Measurements from ENCODE around the gene MAL.

DNA sequence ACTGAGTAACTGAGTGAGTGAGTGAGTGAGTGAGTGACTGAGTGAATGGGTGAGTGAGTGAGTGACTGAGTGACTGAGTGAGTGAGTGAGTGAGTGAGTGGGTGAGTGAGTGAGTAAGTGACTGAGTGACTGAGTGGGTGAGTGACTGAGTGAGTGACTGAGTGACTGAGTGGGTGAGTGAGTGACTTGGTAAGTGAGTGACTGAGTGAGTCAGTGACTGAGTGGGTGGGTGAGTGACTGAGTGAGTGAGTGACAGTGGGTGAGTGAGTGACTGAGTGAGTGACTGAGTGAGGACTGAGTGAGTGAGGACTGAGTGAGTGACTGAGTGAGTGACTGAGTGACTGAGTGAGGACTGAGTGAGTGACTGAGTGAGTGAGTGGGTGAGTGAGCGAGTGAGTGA is 13.9 kb downstream of the MAL start:
- TF ChIP-seq, protein P1, sequence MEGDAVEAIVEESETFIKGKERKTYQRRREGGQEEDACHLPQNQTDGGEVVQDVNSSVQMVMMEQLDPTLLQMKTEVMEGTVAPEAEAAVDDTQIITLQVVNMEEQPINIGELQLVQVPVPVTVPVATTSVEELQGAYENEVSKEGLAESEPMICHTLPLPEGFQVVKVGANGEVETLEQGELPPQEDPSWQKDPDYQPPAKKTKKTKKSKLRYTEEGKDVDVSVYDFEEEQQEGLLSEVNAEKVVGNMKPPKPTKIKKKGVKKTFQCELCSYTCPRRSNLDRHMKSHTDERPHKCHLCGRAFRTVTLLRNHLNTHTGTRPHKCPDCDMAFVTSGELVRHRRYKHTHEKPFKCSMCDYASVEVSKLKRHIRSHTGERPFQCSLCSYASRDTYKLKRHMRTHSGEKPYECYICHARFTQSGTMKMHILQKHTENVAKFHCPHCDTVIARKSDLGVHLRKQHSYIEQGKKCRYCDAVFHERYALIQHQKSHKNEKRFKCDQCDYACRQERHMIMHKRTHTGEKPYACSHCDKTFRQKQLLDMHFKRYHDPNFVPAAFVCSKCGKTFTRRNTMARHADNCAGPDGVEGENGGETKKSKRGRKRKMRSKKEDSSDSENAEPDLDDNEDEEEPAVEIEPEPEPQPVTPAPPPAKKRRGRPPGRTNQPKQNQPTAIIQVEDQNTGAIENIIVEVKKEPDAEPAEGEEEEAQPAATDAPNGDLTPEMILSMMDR (IDR thresholded peaks at IDR 0.05; ENCODE audit: low read depth, low read length), result no peak
- TF ChIP-seq POLR2A (IDR thresholded peaks at IDR 0.05; ENCODE audit: extremely low read depth, insufficient read length), result no peak
